IPS-18a (cell line): ENCODE data around the gene MEF2B.

Experiments used
- H3K27ac ChIP-seq: one replicate; pipeline ENCODE4 v1.5.1; 2013; ENCODE audit warnings: low read length
- H3K27me3 ChIP-seq: one replicate; pipeline ENCODE4 v1.6.1; 2013; ENCODE audit warnings: mild to moderate bottlenecking, low read length; ENCODE audit not compliant: control insufficient read depth, insufficient read depth
- H3K36me3 ChIP-seq: one replicate; pipeline ENCODE4 v1.6.1; 2013; ENCODE audit warnings: low read depth, low read length; ENCODE audit not compliant: control insufficient read depth
- H3K4me1 ChIP-seq: one replicate; pipeline ENCODE4 v1.6.1; 2013; ENCODE audit warnings: low read depth, low read length; ENCODE audit not compliant: control insufficient read depth
- H3K4me3 ChIP-seq: one replicate; pipeline ENCODE4 v1.5.1; 2013; ENCODE audit warnings: low read length
- H3K9ac ChIP-seq: one replicate; pipeline ENCODE4 v1.6.1; 2013; ENCODE audit warnings: mild to moderate bottlenecking, low read length, moderate library complexity
- H3K9me3 ChIP-seq: one replicate; pipeline ENCODE4 v1.6.1; 2013; ENCODE audit warnings: low read depth, low read length; ENCODE audit not compliant: control insufficient read depth

Gene MEF2B

DNA sequence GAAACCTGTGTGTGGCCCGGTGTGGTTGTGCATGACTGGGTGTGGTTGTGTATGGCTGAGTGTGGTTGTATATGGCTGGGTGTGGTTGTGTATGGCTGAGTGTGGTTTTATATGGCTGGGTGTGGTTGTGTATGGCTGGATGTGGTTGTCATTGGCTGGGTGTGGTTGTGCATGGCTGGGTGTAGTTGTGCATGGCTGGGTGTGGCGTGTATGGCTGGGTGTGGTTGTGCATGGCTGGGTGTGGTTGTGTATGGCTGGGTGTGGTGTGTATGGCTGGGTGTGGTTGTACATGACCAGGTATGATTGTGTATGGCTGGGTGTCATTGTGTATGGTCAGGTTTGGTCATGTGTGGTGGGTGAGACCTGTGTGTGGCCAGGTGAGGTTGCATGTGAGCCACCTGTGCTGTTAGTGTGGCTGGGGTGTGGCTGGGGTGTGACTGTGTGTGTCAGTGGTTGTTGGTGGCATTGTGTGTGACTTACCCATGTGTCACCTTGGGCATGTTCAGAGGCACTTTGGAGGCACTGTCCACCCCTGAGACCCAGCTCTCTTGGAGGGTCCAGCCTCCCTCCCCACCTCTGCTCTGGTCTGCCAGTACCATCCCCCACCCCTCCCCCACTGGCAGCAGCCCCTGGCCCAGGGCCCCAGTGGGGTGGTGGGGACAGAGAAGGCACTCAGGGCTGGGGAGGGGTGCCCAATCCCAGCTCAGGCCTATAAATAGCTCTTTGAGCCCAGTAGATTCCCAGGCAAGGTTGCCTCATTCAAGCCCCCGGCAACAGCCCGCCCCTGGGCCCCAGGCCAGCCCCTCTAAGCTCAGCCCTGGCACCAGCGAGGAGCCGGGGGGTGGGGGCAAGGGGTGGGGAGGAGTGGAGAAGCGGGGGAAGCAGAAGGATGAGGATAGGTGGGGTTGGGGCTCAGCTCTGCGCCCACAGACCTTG lies 37.8 kb upstream of the MEF2B start:
- Histone ChIP-seq H3K4me1 (no peaks in the 10 kb centered on the region), H3K9me3 (no peaks in the 10 kb centered on the region), H3K36me3 (no peaks in the 10 kb centered on the region), H3K9ac (no peak overlapping the region), H3K27ac (no peak overlapping the region), H3K4me3 (no peak overlapping the region), H3K27me3 (peaks cover 83% of the 10 kb centered on the region)

DNA sequence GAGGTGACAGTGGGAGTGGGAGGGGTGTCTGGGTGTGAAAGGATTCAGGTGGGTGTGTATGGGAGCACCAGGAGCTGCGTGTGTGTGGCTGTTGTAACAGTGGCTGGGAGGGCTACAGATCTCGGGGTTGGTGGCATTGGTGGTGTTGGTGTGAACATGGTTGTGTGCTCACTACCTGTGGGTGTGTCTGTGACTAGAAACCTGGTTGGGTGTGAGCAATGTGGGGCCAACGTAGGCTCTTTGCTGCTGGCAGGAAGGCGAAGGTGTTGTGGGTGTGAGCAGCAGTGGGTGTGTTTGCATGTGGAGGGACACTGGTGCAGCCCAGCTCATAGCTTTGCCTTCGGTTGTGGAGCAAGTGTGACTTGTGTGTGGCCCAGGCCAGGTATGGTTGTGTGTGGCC lies 36.9 kb upstream of the MEF2B start:
- H3K27ac ChIP-seq: no peak overlapping the region
- no peaks in the 10 kb centered on the region for H3K36me3 ChIP-seq
- peaks cover 73% of the 10 kb centered on the region for H3K27me3 ChIP-seq
- no peak overlapping the region for H3K9ac ChIP-seq
- H3K4me1 ChIP-seq: peaks cover 7% of the 10 kb centered on the region
- no peaks in the 10 kb centered on the region for H3K9me3 ChIP-seq
- no peak overlapping the region for H3K4me3 ChIP-seq

DNA sequence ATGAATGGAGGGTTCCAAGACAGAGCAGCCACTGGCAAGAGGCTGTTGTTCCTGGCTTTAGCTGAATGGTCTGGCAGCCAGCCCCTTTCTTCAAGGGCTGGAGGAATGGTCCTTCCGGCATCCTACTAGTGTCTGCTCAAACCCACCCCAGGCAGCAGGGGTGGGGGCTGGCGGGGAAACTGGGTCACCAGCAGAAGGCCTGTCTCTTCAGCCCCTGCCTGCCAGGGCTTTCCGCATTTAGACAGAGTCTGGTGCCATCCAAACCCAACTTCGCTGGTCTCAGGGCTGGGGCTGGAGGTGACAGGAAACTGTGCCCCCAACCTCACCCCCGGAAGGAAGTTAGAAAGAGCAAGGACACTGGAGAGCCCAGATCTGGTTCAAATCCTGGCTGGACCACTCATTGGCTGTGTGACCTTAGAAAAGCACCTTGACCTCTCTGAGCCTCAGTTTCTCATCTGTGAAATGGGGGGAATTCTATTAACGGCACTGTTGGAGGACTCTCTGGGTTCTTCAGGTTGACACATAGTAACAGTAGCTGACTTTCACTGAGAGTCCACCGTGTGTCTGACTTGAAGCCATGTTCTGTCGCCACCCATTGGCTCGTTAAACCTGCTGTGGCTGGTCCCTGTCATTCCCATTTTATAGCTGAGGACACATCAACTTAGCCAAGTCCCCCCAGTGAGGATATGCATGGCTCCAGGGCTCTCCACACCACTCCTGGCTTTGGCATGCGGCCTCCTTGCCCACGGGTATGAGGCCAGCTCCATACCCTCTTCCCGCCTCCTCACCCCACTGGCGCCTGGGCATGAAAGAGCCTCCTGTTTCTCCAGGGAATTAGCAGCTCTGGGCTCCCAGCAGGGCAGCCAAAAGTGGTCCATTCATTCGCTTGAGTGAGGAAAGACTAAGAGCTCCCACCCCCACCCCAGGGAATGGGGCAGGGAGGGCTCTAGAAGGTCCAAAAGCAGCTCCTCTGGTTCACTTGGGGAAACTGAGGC lies 35.6 kb upstream of the MEF2B start:
- H3K27ac ChIP-seq: no peak overlapping the region
- H3K4me1 ChIP-seq: peaks cover 7% of the 10 kb centered on the region
- no peak overlapping the region for H3K9ac ChIP-seq
- H3K9me3 ChIP-seq: no peaks in the 10 kb centered on the region
- no peak overlapping the region for H3K4me3 ChIP-seq
- peaks cover 61% of the 10 kb centered on the region for H3K27me3 ChIP-seq
- H3K36me3 ChIP-seq: no peaks in the 10 kb centered on the region

DNA sequence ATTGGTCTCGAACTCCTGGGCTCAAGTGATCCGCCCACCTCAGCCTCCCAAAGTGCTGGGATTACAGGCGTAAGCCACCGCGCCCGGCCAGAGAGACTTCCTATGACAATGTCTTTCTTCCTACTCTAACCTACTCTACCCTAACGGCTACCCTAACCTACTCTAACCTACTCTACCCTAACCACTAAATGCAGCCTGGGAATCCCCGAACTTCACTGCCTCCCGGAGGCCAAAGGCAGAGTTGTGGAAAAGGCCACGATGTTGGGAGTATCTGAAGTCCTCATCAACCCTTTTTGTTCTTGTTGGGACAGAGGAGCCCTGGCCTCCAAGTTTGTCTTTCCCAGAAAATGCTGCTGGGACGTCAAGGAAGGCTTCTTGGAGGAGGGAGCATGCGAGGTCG lies 34.1 kb upstream of the MEF2B start:
- Histone ChIP-seq H3K36me3 (peaks cover 1% of the 10 kb centered on the region), H3K27ac (no peak overlapping the region), H3K4me1 (peaks cover 7% of the 10 kb centered on the region), H3K9me3 (no peaks in the 10 kb centered on the region), H3K4me3 (no peak overlapping the region), H3K27me3 (peaks cover 46% of the 10 kb centered on the region), H3K9ac (no peak overlapping the region)

DNA sequence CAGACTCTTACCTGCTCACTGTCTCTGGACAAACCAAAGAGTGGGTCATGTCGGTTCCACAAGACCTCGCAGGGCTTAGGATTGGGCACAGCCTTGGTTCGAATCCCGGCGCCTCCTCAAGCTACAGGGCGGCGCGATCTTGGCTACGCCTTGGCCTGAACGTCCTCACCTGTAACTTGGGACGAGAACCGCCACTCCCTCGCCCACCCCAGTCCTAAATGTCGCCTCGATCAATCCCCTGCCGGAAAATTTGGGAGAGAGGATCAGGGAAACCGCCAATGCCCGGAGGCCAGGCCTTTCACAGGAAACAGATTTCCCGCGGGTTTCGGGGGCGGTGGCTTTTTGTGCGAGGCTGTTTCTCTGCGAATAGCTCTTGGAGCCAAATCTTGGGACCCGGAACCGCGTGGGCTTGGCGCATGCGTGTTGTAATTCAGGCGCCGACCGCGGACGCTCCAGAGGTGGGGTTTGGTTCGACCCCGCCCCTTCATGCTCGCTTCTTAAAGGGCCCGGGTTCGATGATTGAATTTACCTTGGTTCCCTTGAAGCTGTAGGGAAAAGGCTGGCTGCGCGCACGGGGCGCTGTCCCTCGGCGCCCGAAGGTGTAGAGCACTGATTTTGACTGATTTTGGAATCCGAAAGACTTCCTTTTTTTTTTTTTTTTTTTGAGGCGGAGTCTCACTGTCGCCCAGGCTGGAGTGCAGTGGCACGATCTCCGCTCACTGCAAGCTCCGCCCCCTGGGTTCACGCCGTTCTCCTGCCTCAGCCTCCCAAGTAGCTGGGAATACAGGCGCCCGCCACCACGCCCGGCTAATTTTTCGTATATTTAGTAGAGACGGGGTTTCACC lies 33.2 kb upstream of the MEF2B start, which contains the start of gene NR2C2AP:
TSS of gene NR2C2AP (minus strand) at position 403 of the 845 bp plus-strand sequence. CDS start at position 49, 354 bp downstream.
- H3K27ac ChIP-seq: no peak within 1 kb of the TSS
- H3K4me3 ChIP-seq: peak within 1 kb of the TSS; percentile 80
- H3K4me1 ChIP-seq: peaks cover 7% of the 10 kb centered on the region
- H3K36me3 ChIP-seq: peaks cover 10% of the 10 kb centered on the region
- H3K9me3 ChIP-seq: no peaks in the 10 kb centered on the region
- peaks cover 41% of the 10 kb centered on the region for H3K27me3 ChIP-seq
- H3K9ac ChIP-seq: peak within 1 kb of the TSS; percentile 79

DNA sequence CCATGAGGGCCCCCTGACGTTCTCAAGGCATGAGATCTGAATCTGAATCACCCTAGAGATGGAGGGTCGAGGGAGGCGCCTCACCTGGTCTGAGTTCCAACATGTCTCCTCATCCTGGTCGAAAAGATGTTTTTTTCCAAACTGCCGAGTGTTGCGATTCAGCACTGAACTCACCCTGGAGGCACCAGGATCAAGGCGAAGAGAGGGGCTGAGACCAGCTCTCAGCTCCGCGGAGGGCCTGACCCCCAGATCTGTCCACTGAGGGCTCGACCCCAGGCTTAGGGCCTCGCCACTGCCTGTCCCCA lies 32.6 kb upstream of the MEF2B start:
- peak overlapping the region; percentile 79 for H3K9ac ChIP-seq
- H3K4me1 ChIP-seq: peaks cover 7% of the 10 kb centered on the region
- peaks cover 38% of the 10 kb centered on the region for H3K27me3 ChIP-seq
- peaks cover 14% of the 10 kb centered on the region for H3K36me3 ChIP-seq
- H3K9me3 ChIP-seq: no peaks in the 10 kb centered on the region
- H3K4me3 ChIP-seq: peak overlapping the region; percentile 80
- no peak overlapping the region for H3K27ac ChIP-seq

DNA sequence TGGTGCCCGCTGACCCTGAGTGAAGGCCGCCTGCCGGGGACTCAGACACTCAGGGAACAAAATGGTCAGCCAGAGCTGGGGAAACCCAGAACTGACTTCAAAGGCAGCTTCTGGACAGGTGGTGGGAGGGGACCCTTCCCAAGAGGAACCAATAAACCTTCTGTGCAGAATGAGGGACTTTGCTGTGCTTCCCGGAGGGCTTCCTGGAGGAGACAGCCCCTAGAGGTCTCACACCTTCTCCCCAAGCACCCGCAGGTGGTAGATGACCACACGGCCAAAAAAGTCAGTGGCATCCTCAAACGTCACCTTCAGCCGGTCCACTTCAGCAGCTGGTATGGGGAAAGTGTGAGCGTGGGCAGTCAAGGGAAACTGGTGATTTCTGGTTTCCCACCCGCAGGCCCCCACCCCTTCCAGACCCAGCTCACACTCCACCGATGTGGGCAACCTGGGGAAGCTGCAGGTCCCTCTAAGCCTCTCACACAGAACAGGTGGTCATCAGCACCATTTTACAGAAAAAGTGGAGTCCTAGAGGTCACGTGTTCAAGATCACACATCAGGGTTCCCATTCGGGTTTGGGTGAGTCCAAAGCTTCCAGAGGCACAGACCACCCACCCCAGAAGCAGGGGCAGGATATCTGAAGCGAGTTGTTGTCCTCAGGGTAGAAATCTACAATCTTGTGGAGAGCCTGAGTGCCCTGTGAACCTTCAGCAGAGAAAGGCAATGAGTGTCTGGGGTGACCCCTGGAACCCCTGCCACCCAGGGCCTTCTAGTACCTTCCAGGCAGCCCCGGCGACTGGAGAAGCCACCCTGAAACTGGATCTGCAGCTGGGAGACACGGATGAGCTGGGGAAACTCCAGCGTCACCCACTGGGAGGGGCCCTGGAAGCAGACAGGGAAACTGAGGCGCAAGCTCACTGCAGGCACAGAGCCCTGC lies 31.9 kb upstream of the MEF2B start:
- no peak overlapping the region for H3K27ac ChIP-seq

DNA sequence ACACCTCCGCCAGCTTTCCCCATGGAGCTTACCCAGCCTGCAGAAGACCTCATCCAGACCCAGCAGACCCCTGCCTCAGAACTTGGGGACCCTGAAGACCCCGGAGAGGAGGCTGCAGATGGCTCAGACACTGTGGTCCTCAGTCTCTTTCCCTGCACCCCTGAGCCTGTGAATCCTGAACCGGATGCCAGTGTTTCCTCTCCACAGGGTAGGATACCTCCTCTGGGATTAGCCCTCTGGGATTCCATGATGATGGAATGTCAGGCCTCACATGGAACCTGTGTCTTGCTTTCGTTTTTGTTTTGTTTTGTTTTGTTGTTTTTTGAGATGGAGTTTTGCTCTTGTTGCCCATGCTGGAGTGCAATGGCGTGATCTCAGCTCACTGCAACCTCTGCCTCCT lies 23.9 kb upstream of the MEF2B start:
- Histone ChIP-seq H3K27me3 (no peaks in the 10 kb centered on the region), H3K4me1 (no peaks in the 10 kb centered on the region), H3K4me3 (no peak overlapping the region), H3K27ac (no peak overlapping the region), H3K9me3 (no peaks in the 10 kb centered on the region), H3K9ac (no peak overlapping the region), H3K36me3 (peaks cover 15% of the 10 kb centered on the region)

More for the DNA sequence above, 31.9 kb upstream of the MEF2B start:
- Histone ChIP-seq H3K4me1 (peaks cover 7% of the 10 kb centered on the region), H3K4me3 (peak overlapping the region; percentile 80), H3K9me3 (no peaks in the 10 kb centered on the region), H3K9ac (peak overlapping the region; percentile 79), H3K36me3 (peaks cover 18% of the 10 kb centered on the region), H3K27me3 (peaks cover 31% of the 10 kb centered on the region)

DNA sequence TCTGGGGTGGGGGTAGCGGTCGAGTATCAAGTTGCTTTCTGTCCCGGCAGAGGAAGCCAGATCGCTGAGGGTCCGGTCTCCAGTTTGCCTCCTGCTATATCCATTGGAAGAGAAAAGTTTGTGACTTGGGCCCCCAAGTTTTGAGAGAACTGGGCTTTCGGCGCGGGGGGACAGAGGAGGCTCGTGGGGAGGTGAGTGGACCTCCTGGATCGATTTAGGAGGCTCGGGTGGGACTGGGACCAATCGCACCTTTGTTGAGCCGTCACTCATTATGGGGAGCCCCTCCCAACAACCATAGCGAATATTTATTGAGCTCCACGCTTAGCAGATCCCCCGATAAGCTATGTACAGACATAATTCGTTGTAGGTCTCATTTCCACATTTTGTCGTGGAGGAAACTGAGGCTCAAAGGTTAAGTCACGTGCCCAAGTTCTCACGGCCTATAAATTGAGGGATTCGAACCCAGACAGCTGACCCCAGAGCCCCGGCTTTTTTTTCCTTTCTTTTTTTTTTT lies 22.9 kb upstream of the MEF2B start:
- Histone ChIP-seq H3K4me1 (no peaks in the 10 kb centered on the region), H3K27me3 (no peaks in the 10 kb centered on the region), H3K4me3 (peak overlapping the region; percentile 98), H3K36me3 (peaks cover 5% of the 10 kb centered on the region), H3K27ac (peak overlapping the region; percentile 9), H3K9me3 (no peaks in the 10 kb centered on the region), H3K9ac (peak overlapping the region; percentile 53)
